ENCODE measurements around the gene AUTS2. TPM values are rescaled to one million over a fixed set of nuclear protein-coding genes. Genes with fewer than 3 reads are reported as not detected.

Gene AUTS2
- total RNA-seq, 1 donor from 2014 or later = 0.79 TPM

DNA sequence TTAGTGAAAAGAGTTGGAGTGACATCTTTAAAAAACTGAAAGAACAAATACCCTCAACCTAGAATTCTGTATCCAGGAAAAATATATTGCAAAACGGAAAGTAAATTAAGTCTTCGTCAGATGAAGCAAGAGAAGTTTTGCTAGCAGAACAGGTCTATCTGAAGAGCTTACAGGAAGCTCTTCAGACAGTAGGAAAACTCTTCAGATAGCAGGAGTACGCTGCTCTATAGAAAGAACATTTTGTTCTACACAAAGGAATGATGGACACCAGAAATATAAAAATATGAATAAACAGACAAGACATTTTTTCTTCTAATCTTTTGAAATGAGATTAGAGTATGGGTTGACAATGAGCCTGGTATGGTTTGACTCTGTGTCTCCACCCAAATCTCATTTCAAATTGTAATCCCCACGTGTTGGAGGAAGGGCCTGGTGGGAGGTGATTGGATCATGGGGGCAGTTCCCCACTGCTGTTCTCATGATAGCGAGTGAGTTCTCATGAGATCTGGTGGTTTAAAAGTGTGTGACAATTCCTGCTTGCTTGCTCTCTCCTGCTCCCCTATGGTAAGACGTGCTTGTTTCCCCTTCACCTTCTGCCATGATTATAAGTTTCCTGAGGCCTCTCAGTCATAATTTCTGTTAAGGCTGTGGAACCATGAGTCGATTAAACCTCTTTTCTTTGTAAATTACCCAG lies 567.3 kb downstream of the AUTS2 start:
- no peak for DNase-seq (ENCODE audit: low read depth in 2 of 2)

DNA sequence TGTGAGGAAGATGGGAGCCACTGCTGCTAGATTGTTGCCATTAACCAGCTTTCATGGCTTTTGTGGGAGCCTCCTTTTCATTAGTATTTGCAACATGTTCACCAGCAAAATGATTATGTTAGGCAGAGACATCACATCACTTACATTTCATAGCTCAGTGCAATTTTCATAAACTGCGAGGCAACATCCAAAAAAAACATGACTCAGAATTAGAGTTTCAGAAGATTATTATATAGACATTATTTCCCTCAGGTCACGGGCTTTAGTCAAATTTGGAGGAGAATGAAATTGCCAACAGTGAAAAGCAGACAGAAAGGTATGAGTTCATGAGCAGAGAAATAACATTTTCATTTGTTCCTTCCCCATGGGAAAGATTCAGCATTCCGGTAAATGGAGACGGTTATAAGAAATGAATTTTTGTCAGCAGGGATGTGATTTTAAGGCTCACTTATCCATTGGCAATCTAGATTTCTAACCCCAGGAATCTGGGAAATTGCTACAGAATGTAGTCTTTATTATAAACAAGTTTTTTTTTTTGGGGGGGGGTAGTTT lies 573.2 kb downstream of the AUTS2 start:
- DNase-seq (ENCODE audit: low read depth in 2 of 2) = no peak

DNA sequence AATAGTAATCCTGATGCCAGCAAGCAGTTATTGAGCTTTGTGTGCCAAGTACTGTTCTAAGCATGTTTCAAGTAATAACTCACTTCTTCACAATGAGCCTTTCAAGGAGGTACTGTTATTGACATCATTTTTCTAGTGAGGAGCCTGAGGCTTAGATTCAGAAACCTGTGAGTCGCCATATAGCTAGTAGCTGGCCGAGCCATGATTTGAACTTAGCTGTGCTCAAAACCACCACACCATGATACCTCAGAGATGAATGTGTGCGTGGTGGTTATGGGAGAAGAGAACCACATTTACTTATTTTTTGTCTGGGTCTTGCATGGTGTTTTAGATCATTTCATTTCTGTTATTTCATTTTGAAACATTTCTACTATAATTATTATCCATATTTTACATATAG lies 578.9 kb downstream of the AUTS2 start:
- DNase-seq (ENCODE audit: low read depth in 2 of 2) = no peak

DNA sequence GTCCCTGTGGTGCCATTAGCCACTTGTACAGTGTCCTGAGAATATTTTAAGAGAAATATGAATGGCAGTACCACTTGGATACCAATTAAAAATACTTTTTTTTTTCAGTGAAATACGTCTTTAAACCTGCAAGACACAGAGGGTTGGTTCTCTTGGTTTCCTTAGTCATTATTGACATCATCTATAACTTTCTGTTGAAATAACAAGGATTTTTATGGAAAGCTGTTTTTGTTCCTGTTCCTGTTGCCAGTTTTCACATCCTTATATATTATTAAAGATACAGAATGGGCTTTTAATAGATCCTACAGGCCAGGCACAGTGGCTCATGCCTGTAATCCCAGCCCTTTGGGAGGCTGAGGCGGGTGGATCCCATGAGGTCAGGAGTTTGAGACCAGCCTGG lies 579.9 kb downstream of the AUTS2 start:
- no peak for DNase-seq (ENCODE audit: low read depth in 2 of 2)

DNA sequence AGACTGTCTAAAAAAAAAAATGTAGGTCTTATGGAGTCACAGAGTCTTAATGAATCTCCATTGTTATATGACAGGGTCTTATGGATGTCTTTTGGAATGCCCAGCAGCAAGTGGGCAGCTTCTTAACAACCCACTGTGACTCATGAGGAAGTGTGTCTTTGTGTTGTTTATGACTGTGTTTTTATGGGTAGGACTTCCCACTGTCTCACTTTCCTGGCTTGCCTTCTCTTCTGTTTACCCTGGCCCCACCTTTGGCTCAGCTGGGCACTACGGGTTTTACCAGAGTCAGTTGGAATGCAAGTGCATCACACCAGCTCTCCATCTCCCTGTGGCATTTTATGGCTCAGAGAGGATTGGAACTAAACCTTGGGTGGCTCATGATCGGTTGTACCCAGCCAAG lies 580.5 kb downstream of the AUTS2 start:
- DNase-seq (ENCODE audit: low read depth in 2 of 2) = no peak

DNA sequence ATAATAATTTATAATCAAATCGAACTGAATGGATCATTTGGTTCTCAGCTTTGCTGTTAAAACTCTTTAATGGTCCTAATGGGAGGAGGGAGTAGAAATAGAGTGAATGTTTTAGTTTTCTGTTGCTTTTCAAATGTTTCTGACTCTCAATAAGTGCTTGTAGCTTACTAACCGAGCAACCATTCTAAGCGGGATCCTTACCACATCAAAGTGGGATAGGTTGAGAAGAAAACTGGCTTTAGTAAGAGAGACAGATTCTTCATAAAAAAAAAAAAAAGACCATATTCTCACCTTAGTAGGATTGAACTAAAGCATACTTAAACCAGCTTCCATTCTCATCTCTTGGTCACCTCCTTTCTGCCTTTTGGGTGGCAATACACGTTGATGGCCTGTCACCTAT lies 584.2 kb downstream of the AUTS2 start:
- no peak for DNase-seq (ENCODE audit: low read depth in 2 of 2)

DNA sequence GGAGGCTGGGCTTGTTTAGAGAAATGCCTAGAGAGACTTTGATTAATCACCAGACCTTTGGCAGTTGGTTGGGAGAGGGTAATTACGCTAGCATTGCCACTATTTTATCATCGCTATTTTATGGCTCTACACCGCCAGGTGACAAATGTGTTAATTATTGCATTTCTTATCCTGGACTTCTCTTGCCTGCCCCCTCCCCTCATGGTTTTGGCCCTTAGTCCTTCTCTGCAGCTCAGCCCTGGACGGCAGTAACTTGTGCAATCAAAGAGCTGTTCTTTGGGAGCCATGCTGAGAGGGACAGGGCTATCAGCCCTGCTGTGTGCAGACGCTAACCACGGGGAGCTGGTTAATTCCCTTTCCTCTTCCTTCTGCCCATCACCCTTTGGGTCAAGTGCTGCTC lies 585.0 kb downstream of the AUTS2 start:
- no peak for DNase-seq (ENCODE audit: low read depth in 2 of 2)

DNA sequence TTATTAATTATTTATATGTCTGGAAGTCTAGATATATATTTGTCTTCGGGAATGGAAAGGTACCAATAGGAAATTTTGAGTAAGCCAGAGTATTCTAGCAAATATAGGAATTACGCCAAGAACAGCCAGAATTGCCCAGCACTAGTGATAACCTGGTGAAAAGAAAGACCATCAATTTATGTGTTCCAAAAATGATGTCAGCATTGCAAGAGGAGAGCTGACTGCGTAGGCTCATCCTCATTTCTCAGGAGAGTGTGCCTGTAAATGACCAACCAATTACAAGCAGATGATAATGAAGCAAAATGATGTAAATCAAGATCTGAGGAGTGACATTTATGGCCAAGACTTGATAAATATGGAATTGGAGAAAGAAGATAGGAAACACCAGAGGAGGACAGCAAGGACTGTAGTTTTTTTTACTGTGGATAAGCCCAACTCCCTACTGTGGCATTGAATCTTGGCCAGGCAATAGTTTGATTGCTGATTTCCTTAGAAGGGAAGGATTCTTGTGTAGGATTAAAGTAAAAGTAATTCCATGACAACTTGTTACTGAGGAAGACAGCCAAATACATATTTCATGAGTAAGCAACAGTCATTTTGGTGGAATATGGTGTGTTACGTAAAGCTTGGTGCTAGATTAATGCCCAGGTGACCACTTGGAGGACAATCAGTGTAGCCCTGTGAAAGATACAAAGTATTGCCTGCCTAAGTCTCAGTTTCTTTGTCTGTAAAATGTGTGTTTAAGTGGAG lies 590.8 kb downstream of the AUTS2 start:
- no peak for DNase-seq (ENCODE audit: low read depth in 2 of 2)

DNA sequence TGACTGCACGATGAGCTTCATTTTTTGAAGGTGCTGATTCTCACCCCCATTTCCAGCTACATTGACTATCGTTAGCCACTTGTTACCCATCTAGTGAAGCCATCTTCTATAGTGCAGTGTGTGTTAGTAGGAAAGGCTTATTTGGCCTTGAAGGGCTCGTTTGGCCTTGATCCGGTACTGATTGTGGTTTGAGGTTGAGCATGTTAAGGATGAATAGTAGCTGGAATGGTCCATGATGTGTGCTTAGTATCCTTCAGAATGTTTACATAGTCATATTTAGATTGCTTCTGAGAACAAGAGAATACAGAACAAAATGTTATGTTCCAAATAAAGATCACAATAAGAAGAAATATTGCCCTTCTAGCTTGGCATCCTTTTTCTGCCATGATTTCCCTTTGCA lies 591.5 kb downstream of the AUTS2 start:
- no peak for DNase-seq (ENCODE audit: low read depth in 2 of 2)

DNA sequence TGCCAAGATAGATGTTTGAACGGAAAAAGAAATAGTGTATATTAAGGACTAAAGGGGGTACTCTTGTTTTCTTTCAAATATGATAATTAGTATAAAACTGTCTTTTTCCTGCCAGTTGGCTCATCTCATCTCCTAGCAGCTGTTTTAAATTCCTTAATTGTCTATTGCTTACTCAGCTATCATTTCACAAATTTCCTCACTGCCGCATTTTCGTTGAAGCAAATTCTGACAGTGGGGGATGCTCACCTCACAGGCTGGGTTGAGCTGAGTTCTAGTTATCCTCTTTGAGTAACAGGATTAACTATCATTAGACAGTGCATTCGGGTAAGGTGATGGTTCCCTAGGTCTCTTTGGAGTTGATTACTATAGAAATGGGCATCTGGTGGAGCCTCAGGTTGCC lies 592.0 kb downstream of the AUTS2 start:
- DNase-seq (ENCODE audit: low read depth in 2 of 2) = no peak

DNA sequence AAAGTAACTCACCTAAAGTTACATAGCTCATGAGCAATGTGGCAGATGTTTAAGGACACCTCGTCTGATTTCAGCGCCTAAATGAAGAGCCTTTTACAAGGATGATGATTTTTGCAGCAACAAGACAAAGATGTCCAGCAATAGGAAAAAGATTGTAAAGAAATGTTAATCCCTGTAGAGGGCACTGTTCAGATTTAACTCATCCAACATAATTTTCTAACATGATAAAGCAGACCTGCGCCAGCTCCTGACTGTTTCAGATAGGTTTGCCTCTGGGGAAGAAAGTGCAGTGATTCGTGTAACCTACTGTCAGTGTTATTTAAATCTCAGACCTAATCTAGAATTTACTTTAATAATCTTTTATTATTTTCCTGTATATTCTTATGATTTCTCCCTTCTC lies 595.2 kb downstream of the AUTS2 start:
- DNase-seq (ENCODE audit: low read depth in 2 of 2) = no peak

DNA sequence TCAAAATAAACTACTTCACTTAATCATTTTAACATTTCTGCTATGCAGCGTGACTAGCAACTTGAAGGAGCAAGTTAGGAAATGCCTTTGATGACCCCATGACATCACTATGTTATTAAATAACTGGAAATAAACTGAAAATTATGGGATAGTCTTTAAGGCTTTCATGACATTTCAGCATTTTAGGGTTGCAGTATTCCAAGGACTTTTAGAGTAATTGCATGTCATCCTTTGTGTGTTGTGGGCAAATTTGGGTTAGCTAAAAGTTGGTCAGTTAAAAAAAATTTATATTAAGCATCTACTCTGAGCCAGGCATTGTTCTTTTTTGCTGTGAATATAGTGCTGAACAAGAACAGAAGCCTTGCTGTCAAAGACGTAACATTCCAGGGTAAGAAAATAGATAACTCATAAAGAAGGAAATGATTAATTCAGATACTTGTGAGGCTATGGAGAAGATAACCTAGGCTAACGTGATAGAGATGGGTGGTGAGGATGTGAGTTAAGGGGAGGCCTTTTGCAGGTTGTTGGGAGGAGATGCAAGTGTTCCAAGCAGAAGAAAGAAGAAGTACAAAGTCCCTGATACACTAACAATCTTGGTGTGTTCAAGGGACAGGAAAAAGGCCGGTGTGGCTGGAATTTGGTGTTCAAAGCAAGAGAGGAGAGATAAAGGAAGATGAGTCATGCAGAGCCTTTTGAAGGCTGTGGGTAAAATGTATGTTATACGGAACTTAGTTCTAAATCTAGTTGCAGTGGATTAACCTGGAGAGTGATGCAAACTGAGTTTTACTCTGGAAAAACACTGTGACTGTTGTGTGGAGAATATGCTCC lies 610.2 kb downstream of the AUTS2 start:
- no peak for DNase-seq (ENCODE audit: low read depth in 2 of 2)

DNA sequence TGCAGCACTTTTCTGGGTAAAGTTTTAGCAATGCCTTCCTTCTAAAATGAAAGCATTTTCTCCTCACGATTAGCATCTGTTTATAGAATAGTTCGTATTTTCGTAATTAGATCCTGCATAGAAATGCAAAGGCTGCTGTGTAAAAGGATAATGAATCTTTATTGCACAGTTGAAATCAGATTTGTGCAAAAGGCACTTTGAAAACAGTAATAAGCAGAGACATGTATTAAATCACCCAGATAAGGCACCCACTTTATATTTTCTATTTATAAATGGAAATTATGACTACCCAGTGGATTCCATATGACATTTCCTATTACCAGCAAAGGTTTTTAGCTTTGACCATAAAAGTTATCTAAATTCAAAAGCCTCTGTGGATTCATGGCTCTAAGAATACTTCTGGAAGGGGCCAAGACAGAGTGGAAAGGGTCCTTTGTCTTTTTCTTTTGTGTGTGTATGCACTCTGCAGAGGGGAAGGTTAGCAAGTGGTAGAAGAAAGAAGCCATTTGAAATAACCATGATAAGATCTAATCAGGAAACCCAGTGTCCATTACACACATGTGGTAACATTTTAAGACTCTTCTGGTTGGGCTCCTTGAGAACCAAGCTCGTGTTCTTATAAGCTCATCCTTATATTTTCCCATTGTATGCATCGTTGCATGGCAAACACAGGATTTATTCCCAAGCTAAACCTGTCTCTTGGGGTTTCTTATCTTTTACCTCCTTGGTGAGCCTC lies 612.1 kb downstream of the AUTS2 start:
- DNase-seq (ENCODE audit: low read depth in 2 of 2) = no peak

DNA sequence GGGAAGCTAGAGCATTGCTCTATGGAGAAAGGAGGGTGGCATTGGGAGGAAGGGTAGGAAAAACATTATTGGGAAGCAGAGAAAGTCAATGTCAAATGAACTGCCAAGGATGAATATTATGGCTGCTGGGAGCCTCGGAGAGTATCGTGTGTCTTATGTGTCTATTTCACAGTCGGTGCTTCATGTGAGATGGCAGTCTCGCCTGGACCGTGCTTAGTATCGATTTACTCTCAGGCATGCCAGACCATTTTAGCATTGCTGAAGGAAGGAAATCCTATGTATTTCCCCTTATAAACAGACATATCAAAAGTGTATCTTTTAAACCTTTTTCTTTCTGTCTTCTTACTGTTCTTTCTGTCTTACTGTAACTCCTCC lies 612.6 kb downstream of the AUTS2 start:
- no peak for DNase-seq (ENCODE audit: low read depth in 2 of 2)

DNA sequence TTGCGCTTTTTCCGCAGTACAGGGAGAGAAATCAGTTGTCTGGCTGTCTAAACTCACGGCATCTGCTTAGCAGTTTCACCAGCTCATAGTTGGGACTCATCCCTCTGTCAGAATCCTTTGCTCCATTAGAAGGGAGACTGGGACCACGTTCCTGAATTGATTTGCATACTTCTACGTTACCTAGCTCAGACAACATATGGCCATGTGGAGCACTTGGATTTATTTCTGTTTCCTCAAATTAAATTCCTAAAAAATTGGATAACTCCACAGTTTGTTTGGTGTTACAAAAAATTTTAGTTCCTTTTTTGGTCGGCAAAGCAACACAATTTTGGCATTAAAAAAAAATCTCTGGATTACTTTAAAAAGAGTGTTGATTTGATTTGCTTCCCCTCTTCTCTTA lies 614.0 kb downstream of the AUTS2 start:
- DNase-seq (ENCODE audit: low read depth in 2 of 2) = no peak

DNA sequence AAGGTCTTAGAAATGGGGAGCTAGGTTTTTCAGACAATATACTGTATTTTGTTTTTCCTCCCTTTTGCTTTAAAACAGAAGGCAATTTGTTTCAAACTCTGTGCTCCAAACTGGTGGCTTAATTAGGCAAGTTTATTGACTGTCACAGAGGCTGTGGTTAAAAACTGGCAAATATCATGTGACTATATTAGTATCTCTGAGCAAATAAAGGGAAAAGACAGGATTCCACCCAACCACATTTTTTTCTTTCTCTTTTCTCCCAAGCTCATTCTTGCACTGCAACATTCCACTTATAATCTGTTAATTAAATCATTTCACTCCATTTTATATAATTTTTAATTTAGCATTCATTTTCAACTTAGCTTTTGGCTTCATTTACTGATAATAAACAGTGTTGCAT lies 615.8 kb downstream of the AUTS2 start:
- DNase-seq (ENCODE audit: low read depth in 2 of 2) = no peak

DNA sequence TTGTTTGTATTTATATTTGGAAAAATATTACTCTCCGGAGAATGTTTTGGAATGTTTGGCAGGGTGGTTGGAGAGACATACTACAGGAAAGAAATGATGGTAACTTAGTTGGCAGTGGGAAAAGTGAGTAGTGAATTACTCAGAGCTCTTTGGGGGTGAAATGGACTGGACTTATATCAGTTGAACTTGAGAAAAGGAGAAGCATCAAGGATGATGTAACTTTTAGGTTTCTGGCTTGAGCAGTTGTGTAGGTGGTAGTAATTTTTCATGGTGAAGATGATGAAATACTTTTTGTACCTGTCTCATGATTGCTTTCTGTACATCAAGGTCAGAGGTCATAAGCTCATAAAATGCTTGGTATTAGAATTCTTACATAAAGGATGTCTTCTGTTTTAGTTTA lies 617.2 kb downstream of the AUTS2 start:
- DNase-seq (ENCODE audit: low read depth in 2 of 2) = no peak

DNA sequence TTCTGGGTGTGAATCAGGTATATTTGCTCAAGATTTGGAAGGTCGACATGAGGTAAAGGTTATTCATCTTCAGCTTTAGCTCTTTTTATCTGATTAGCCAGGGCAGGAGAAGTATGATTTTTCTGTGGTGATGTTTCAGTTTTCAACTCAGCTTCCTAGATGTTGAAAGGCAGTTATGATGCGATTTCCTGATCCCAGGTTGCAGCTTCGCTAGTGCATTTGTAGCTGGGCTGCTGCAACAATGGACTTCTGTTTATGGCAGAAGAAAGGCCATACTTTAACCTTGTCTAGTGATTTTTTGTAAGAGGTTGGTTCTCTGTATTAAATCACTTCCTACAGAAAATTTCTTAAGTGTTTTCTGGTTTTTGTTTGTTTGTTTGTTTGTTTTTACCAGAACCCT lies 619.3 kb downstream of the AUTS2 start:
- no peak for DNase-seq (ENCODE audit: low read depth in 2 of 2)

DNA sequence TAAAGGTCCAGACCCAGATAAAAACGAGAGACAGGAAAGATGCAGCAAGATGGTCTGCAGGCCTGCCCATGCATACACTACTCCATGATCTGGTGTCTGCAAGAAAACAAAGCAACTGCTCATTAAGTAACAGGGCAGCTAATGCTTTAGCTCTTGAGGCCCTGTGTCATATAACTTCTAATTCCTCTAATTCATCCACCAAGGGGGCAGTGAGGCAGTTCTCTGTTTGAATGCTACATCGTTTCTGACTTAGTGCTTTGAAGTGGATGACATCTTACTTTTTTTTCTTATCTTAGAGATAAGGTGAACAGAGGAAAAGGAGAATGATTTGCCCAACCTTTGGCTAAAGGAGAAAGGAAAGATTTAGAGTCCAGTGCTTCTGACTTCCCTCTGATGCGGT lies 619.7 kb downstream of the AUTS2 start:
- DNase-seq (ENCODE audit: low read depth in 2 of 2) = no peak

DNA sequence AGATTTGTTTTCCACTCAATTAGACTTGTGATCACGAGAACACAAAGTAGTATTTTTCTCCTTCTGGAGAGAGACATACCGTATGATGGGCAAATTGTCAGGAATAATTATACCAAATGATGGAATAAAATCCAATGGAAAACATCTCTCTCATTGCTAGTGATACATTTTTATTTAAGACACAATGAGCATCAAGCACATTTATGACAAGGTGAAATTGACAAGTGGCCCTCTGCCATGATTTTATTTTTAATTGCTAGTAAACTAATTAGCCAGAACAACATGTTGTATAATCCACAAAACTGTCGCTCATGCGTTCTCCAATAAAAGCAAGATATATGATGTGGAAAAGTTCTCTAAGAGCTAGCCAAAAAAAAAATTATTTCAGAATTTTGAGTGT lies 620.8 kb downstream of the AUTS2 start:
- no peak for DNase-seq (ENCODE audit: low read depth in 2 of 2)

DNA sequence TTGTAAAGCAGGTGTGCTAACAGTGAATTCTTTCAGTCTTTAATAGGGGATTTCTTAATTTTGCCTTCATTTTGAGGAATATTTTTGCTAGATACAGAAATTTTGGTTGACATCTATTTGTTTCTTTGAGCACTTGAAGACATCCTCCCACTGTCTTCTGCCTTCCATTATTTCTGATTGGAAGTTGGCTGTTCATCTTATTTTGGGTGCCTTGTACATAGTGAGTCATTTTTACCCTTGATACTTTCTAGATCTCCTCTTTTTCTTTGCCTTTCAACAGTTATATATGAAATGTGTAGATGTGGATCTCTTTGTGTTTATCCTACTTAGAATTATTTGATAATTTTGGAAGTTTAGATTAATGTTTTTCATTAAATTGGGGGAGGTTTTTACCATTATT lies 631.0 kb downstream of the AUTS2 start:
- DNase-seq (ENCODE audit: low read depth in 2 of 2) = no peak

DNA sequence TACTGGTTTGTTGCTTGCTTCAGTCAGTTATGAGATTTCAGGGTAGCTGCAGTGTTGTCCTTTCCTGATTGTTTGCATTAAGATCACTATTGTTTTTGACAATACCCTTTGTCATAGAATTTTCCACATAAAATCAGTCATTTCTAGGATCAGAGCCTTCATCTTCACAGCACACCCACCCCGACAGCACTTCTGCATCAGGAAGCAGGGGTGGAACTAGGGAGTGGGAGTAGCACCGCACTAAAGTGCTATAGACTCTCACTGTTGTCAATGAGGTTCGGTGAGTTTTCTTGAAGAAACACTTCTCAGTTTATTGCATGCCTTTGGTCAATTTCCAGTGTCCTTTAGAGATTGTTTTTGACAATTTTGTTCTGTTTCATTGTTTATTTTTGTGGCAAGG lies 632.5 kb downstream of the AUTS2 start:
- no peak for DNase-seq (ENCODE audit: low read depth in 2 of 2)
